ENCODE measurements around the gene DPEP1.
"Not testable (repeated sequence)": the region's sequence is repeated elsewhere in the genome, so short reads cannot be mapped to it uniquely, and the experiment has no call there.

Gene DPEP1

DNA sequence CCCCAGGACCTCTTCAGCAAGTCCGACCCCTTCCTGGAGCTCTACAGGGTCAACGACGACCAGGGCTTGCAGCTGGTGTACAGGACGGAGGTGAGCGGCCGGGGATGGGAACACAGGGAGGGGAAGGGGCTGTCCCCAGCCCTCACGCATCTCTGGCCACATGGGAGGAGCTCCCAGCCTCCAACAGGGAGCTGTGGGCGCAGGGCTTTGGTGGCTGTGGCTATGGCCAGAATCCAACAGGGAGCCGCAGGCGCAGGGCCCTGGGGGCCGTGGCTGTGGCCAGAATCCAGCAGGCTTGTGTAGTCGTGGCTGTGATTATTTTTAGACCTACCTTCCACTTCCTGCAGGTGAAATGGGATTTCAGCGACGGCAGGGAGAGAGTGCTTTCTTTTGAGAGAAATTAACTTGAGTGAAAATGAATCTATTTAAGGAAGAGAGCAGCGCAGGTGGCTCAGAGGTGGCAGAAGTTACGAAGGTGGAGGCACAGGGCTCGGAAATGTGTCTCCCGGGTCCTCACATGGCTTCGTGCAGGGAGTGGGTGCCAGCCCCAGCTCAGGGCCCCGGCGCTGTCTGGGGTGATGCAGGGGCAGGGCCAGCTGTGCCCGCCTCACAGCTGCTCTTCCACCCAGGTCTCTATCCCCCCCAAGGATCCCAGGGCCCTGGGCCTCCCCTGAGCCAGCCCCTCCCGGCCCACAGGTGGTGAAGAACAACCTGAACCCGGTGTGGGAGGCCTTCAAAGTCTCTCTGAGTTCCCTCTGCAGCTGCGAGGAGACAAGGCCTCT lies 28.5 kb upstream of the DPEP1 start:
- no peak overlapping the region for H3K4me3 ChIP-seq (ENCODE audit: low read depth, low read length)
- TF ChIP-seq, protein P1, sequence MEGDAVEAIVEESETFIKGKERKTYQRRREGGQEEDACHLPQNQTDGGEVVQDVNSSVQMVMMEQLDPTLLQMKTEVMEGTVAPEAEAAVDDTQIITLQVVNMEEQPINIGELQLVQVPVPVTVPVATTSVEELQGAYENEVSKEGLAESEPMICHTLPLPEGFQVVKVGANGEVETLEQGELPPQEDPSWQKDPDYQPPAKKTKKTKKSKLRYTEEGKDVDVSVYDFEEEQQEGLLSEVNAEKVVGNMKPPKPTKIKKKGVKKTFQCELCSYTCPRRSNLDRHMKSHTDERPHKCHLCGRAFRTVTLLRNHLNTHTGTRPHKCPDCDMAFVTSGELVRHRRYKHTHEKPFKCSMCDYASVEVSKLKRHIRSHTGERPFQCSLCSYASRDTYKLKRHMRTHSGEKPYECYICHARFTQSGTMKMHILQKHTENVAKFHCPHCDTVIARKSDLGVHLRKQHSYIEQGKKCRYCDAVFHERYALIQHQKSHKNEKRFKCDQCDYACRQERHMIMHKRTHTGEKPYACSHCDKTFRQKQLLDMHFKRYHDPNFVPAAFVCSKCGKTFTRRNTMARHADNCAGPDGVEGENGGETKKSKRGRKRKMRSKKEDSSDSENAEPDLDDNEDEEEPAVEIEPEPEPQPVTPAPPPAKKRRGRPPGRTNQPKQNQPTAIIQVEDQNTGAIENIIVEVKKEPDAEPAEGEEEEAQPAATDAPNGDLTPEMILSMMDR (IDR thresholded peaks at IDR 0.05; ENCODE audit: control insufficient read depth, extremely low read depth, insufficient read depth) = no peak
- no peak for DNase-seq (ENCODE audit: low read depth)

DNA sequence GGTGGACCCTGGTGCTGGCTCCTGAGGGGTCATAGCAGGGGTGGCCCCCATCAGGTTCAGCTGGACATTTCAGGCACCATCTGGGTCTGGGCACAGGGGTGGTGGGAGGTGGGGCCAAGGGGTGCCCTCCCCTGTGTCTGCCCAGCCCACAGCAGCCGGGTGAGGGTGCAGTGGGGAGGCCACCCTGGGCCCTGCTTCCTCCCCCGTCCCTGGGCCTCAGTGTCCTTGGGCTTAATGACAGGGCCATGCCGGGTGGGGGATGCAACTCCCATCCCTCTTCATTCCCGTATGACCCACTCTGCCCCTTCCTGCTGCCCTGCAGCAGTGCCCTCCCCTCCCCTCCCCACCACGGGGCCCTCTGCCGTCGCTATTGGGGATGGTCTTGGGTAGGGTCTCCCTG lies 27.2 kb upstream of the DPEP1 start:
- DNase-seq (ENCODE audit: low read depth) = no peak
- TF ChIP-seq, protein P1 (IDR thresholded peaks at IDR 0.05; ENCODE audit: control insufficient read depth, extremely low read depth, insufficient read depth) = no peak
- H3K4me3 ChIP-seq (ENCODE audit: low read depth, low read length) = no peak overlapping the region

DNA sequence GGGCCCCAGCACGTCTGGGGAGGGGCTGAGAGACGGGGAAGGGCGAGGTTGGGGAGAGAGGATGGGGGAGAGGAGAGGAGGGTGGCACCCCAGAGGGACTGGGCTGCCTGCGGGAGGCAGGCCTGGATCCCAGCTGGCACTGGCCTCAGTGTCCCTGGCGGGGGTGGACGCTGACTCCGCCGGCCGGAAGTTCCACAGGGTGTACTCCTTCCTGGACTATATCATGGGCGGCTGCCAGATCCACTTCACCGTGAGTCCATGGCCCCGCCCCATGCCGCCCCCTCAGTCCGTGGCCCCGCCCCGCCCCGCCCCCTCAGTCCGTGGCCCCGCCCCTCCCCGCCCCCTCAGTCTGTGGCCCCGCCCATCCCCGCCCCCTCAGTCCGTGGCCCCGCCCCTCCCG lies 26.6 kb upstream of the DPEP1 start:
- H3K4me3 ChIP-seq (ENCODE audit: low read depth, low read length) = no peak overlapping the region
- DNase-seq (ENCODE audit: low read depth) = no peak
- TF ChIP-seq, protein P1 (IDR thresholded peaks at IDR 0.05; ENCODE audit: control insufficient read depth, extremely low read depth, insufficient read depth) = no peak

DNA sequence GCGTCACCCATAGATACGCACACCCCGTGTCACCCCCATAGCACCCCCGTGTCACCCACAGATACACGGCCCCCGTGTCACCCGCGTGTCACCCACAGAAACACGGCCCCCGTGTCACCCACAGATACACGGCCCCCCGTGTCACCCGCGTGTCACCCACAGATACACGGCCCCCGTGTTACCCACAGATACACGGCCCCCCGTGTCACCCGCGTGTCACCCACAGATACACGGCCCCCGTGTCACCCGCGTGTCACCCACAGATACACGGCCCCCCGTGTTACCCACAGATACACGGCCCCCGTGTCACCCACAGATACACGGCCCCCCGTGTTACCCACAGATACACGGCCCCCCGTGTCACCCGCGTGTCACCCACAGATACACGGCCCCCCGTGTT lies 25.8 kb upstream of the DPEP1 start:
- not testable (repeated sequence) for DNase-seq (ENCODE audit: low read depth); H3K4me3 ChIP-seq (ENCODE audit: low read depth, low read length)

DNA sequence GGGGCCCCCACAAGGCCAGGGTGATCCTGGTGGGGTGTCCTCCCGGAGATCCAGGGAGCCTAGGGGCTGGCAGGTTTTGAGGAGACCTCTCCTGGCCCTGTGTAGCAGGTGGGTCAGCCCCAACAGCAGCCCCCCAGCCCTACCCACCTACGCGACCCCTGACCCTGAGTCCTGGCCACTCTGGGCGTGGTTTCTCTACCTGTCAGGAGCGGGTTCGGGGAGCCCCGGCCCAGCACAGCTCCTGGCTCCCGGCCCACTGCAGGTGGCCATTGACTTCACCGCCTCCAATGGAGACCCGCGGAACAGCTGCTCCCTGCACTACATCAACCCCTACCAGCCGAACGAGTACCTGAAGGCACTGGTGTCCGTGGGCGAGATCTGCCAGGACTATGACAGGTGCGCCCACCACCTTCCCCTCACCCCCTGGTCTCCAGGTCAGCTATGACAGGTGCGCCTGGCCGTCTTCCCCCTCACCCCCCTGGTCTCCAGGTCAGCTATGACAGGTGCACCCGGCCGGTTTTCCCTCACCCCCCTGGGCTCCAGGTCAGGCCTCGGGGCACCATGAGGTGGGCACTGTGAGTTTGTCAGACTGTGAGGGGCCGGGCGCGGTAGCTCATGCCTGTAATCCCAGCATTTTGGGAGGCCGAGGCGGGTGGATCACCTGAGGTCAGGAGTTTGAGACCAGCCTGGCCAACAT lies 24.9 kb upstream of the DPEP1 start:
- TF ChIP-seq, protein P1 (IDR thresholded peaks at IDR 0.05; ENCODE audit: control insufficient read depth, extremely low read depth, insufficient read depth) = no peak

DNA sequence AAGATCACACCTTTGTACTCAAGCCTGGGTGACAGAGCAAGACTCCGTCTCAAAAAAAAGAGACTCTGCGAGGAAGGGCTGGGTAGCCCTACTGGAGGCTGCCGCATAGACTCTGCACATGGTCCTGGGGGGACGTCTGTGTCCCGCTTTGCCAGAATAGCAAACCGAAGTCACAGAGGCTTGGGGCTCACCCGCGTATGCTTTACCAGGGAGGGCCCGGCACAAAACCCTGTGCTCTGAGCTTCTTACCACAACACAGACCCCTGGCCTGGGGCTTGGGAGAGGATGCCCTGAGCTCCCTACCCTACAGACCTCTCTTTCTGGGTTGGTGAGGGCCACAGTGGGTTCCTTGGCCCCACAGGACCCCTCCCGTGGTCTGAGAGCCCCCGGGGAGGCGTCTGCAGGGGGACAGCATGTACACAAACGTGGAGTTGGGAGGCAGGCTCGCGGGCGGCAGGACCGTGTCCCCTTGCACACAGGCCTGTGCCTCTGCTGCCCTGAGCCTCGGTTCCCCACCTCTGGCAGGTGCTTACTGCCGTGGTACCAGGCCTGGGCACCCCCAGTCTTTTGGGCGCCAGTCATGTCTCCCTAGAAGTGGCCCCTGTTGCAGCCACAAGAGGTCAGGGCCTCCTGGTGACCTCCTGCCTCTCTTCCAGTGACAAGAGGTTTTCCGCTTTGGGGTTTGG lies 24.1 kb upstream of the DPEP1 start:
- H3K4me3 ChIP-seq (ENCODE audit: low read depth, low read length) = no peak overlapping the region
- DNase-seq (ENCODE audit: low read depth) = no peak
- TF ChIP-seq, protein P1 (IDR thresholded peaks at IDR 0.05; ENCODE audit: control insufficient read depth, extremely low read depth, insufficient read depth) = no peak

More for the DNA sequence above, 24.9 kb upstream of the DPEP1 start:
- no peak overlapping the region for H3K4me3 ChIP-seq (ENCODE audit: low read depth, low read length)
- no peak for DNase-seq (ENCODE audit: low read depth)

DNA sequence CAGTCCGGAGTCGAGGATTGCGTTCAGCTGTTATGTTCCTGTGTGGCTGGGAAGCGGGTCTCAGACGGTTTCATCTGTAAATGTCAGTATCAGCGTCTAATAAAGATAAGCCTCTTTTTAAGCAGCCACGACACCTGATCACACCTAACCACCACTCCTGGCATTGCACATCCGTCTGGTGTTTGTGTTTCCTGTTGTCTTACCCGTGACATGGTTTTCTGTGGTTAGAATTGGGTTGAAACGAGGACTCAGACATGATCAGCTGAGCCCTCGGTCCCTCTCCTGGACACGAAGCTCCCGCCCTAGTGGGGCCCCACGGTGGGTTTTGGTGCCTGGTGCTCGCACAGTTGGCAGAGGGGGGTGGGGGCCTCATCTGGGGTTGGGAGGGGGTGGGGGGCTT lies 19.6 kb upstream of the DPEP1 start:
- H3K4me3 ChIP-seq (ENCODE audit: low read depth, low read length) = no peak overlapping the region
- no peak for DNase-seq (ENCODE audit: low read depth)
- TF ChIP-seq, protein P1 (IDR thresholded peaks at IDR 0.05; ENCODE audit: control insufficient read depth, extremely low read depth, insufficient read depth) = no peak

All from LNCaP clone FGC (cell line).